Activated T-helper 1 cell treated with Interleukin-2 at 50 U/mL for 16 hours (primary cell): ENCODE results near the gene MYLK3.

Source experiments
- DNase-seq: peaks from one replicate; pipeline ENCODE4 v3.0.0-alpha.2; 2020; ENCODE audit warnings: low read depth

MYLK3 gene

GRCh38 chr16:46757339-46758050, 9.4 kb upstream of the MYLK3 start:
- DNase-seq = no peak

- no peak for DNase-seq
Measured at GRCh38 chr16:46756772-46757171, 8.6 kb upstream of the MYLK3 start.

GRCh38 chr16:46753015-46753414, 4.9 kb upstream of the MYLK3 start:
- DNase-seq = no peak

GRCh38 chr16:46751381-46751780, 3.2 kb upstream of the MYLK3 start:
- DNase-seq = no peak

GRCh38 chr16:46748775-46749705, 896 bp upstream of the MYLK3 start:
- DNase-seq = no peak

GRCh38 chr16:46746821-46747776, 1.0 kb downstream of the MYLK3 start:
- no peak for DNase-seq

- no peak for DNase-seq
Measured at GRCh38 chr16:46745617-46746016, 2.5 kb downstream of the MYLK3 start.

- DNase-seq = no peak
Measured at GRCh38 chr16:46743232-46743719, 4.9 kb downstream of the MYLK3 start.

- DNase-seq = no peak
Measured at GRCh38 chr16:46739934-46740333, 8.2 kb downstream of the MYLK3 start.

- no peak for DNase-seq
Measured at GRCh38 chr16:46737621-46738214, 10.4 kb downstream of the MYLK3 start.

- DNase-seq = no peak
Measured at GRCh38 chr16:46736695-46737094, 11.4 kb downstream of the MYLK3 start.

GRCh38 chr16:46733319-46733830, 14.8 kb downstream of the MYLK3 start:
- no peak for DNase-seq

GRCh38 chr16:46732561-46732960, 15.6 kb downstream of the MYLK3 start:
- no peak for DNase-seq

- no peak for DNase-seq
Measured at GRCh38 chr16:46731691-46732555, 16.2 kb downstream of the MYLK3 start.

GRCh38 chr16:46730801-46731690, 17.1 kb downstream of the MYLK3 start:
- no peak for DNase-seq

- no peak for DNase-seq
Measured at GRCh38 chr16:46730126-46730525, 18.0 kb downstream of the MYLK3 start.

- DNase-seq = no peak
Measured at GRCh38 chr16:46729326-46729995, 18.7 kb downstream of the MYLK3 start.

- no peak for DNase-seq
Measured at GRCh38 chr16:46728806-46729205, 19.3 kb downstream of the MYLK3 start.

- no peak for DNase-seq
Measured at GRCh38 chr16:46727630-46728029, 20.5 kb downstream of the MYLK3 start.
